GM06990 (cell line): ENCODE measurements around the gene RBM47.
A peak's percentile ranks its signal among the peaks of the same experiment; 100 is the strongest.

Source experiments
- DNase-seq: peaks from one replicate; pipeline ENCODE4 v3.0.0-alpha.2; 2011; ENCODE audit not compliant: insufficient read length; ENCODE audit errors: extremely low read depth
- H3K27me3 ChIP-seq: replicated peaks from 2 replicates; pipeline ENCODE4 v1.6.0; 2011; ENCODE audit warnings: low read length; ENCODE audit not compliant: control insufficient read depth, insufficient read depth
- H3K36me3 ChIP-seq: 2 replicates; pipeline ENCODE4 v1.5.1; 2011; ENCODE audit warnings: low read length; ENCODE audit not compliant: control insufficient read depth, insufficient read depth
- H3K4me3 ChIP-seq: replicated peaks from 2 replicates; pipeline ENCODE4 v1.5.1; 2011; ENCODE audit warnings: low read depth, mild to moderate bottlenecking, control low read depth, low read length
- TF ChIP-seq, protein P1 (sequence below): IDR thresholded peaks from 2 replicates; pipeline ENCODE4 v1.5.1; 2011; ENCODE audit warnings: low read length, control low read depth, mild to moderate bottlenecking, inconsistent platforms; ENCODE audit not compliant: insufficient read depth, poor library complexity, severe bottlenecking

RBM47 gene

DNA sequence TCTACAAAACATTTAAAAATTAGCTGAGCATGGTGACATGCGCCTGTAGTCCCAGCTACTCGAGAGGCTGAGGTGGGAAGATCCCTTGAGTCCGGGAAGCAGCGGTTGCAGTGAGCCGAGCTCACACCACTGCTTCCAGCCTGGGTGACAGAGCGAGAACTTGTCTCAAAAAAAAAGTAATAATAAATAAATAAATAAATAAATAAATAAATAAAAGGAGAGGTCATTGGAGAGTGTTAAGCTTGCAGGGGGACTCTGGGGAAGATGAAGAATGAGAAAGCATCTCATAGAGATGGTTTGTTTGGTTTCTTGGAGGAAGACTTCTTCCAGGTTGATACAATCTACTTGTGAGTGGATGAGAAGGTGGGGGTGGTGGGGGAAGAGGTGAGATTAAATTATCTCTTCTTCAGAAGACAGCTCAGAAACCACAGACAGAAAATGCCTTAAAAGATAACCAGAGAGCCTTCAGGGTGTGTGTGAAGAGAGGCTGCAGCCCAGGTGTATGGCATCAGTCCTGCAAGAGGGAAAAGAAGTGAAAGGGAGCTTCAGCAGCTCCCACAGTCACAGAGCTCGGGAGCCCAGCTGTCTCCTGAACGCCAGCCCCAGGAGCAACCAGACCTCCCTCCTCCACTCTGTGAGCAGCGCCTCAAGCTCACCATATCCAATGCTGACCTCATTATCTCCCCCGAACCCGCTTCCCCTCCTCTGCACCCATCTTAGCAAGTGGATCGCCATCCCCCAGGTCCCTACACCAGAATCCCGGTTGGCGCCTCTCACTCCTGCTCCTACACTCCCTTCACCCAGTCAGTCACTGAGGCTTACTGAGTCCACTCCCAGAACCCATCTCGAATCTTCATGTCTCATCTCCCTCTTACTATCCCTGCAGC is 48.2 kb downstream of the RBM47 start:
- no peak for DNase-seq
- TF ChIP-seq, protein P1, sequence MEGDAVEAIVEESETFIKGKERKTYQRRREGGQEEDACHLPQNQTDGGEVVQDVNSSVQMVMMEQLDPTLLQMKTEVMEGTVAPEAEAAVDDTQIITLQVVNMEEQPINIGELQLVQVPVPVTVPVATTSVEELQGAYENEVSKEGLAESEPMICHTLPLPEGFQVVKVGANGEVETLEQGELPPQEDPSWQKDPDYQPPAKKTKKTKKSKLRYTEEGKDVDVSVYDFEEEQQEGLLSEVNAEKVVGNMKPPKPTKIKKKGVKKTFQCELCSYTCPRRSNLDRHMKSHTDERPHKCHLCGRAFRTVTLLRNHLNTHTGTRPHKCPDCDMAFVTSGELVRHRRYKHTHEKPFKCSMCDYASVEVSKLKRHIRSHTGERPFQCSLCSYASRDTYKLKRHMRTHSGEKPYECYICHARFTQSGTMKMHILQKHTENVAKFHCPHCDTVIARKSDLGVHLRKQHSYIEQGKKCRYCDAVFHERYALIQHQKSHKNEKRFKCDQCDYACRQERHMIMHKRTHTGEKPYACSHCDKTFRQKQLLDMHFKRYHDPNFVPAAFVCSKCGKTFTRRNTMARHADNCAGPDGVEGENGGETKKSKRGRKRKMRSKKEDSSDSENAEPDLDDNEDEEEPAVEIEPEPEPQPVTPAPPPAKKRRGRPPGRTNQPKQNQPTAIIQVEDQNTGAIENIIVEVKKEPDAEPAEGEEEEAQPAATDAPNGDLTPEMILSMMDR: no peak
- Histone ChIP-seq H3K4me3 (no peak overlapping the region), H3K36me3 (peaks cover 9% of the 10 kb centered on the region), H3K27me3 (no peaks in the 10 kb centered on the region)

DNA sequence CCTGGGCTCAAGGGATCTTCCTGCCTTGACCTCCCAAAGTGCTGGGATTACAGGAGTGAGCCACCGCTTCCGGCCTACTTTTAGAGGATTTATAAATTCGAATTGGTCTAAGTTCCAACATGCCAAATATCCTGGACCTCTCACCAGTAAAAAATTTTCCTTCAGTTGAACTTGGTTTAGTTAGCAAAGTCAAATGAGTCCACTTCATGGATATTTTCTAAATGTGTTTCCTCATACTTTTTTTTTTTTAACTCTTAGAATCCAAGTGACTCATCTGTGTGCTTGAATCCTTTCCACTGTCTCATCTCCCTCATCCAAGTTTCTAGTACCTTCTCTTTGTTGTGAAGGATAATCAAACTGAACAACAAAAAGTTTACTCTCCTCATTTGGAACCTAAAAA is 49.7 kb downstream of the RBM47 start:
- H3K36me3 ChIP-seq: peaks cover 3% of the 10 kb centered on the region
- H3K27me3 ChIP-seq: no peaks in the 10 kb centered on the region
- TF ChIP-seq, protein P1: no peak
- no peak for DNase-seq
- no peak overlapping the region for H3K4me3 ChIP-seq

DNA sequence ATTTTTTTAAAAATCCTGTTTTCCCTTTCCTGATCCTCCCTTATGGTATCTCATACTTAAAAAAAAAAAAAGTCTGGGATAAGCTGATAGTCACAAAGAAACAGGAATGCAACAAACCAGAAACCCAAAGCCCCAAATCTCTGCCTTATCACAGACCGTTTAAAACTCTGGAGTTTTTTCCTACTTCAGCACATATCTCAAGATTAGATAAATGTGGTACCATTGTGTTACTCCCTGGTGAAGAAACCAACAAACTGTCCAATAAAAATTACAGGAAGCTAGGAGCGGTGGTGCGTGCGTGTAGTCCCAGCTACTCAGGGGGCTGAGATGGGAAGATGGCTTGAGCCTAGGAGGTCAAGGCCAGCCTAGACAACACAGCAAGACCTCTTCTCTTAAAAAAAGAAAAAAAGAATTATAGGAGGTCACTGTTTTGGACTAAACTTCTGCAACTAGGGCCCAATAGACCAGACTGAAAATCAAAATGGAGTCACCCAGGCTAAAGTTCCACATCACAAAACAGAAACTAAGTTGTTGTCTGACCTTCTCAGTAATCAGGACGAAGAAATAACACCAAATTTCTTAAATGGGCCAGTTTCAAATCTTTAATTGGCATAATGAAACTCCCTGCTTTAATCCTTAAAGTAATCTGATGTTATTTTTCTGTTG is 51.9 kb downstream of the RBM47 start:
- DNase-seq: no peak
- Histone ChIP-seq H3K27me3 (no peaks in the 10 kb centered on the region), H3K36me3 (peaks cover 3% of the 10 kb centered on the region; the same call in 1 of the 2 replicates), H3K4me3 (no peak overlapping the region)
- TF ChIP-seq, protein P1: no peak

DNA sequence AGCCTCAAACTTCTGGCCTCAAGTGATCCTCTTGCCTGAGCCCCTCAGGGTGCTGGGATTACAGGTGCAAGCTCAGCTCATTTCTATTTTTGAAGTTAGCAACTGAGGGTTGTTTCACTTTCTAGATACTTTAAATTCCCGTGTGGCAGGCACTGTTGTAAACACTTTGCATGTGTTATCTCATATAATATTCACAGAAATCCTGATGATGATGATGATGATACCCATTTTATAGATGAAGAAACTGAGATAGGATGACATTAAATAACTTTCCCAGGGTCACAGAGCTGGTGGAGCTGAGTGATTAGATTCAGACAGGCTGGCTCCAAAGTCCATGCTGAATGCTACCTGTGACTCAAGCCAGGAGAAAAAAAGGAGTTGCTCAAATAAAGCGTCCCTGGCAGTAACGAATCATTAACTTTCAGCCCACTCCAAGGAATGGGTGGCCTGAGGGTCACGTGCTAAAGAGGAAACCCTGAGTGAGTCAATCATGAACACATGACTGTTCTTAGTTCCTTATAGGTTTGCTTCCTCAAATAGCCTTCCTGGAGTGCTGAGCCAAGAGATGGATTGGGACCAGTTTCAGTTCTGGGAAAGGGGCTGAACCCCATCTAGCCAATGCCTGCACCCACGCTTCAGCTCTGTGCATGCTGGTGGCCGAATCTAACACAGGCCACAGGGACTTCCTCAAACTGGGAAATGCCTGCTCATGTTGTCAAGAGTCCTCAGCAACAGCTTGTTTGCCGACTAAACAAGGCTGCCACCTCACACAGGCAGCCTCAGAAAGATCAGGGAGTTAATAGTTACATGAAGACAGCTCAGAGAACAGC is 52.8 kb downstream of the RBM47 start:
- peak overlapping the region; percentile 31 for H3K4me3 ChIP-seq
- TF ChIP-seq, protein P1: no peak
- peak; percentile 75 for DNase-seq

DNA sequence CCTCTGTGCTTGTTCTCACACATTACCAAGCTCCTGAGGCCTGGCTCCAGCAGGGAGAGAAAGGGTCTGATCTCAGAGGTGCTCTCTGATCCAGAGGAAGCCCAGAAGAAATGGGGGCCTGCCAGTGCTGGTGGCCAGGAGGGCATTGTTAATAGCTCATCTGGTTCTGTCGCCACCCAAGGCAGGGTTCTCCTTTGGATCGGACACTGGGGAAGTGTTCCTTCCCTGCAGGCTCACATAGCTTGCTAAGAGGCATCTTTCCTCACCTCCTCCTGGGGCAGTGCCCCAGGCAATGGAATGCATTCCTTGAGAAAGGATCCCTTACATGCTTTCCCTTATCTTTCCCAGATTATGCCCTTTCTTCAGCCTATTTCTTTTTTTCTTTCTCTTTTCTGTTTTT is 53.8 kb downstream of the RBM47 start:
- no peak for DNase-seq
- Histone ChIP-seq H3K27me3 (no peaks in the 10 kb centered on the region), H3K36me3 (peaks cover 2% of the 10 kb centered on the region; the same call in 1 of the 2 replicates), H3K4me3 (0 out of 2 replicates have a peak overlapping the region, but pooled peaks have one; percentile 15)
- TF ChIP-seq, protein P1: no peak

More for the DNA sequence above, 52.8 kb downstream of the RBM47 start:
- Histone ChIP-seq H3K27me3 (no peaks in the 10 kb centered on the region), H3K36me3 (peaks cover 3% of the 10 kb centered on the region; the same call in 1 of the 2 replicates)
